NK-92 (cell line): ENCODE data around the gene ST6GALNAC6.

Experiments
- DNase-seq: peaks from one replicate; lab custom pipeline; 2025; ENCODE audit not compliant: unreplicated experiment; lab: John Stamatoyannopoulos, UW

Gene ST6GALNAC6

DNA sequence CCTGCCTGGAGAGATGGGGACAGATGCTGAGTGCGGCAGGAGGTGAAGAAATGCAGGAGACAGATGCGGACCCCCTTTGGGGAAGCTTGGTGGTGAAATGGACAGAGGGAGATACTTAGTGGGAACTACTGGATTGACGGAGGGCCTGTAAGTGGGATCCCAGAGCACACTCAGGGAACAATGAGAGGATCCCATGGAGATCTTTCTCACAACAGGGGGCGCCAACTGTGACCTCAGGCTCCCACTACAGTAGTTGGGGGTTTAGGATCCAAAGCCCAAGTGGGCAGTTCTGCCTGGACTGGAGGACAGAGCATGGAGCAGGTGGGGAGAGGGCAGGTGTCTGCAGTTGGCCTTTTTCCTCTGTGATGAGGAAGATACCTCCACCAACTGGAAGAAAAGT, 34.8 kb upstream of the ST6GALNAC6 start:
- no peak for DNase-seq

DNA sequence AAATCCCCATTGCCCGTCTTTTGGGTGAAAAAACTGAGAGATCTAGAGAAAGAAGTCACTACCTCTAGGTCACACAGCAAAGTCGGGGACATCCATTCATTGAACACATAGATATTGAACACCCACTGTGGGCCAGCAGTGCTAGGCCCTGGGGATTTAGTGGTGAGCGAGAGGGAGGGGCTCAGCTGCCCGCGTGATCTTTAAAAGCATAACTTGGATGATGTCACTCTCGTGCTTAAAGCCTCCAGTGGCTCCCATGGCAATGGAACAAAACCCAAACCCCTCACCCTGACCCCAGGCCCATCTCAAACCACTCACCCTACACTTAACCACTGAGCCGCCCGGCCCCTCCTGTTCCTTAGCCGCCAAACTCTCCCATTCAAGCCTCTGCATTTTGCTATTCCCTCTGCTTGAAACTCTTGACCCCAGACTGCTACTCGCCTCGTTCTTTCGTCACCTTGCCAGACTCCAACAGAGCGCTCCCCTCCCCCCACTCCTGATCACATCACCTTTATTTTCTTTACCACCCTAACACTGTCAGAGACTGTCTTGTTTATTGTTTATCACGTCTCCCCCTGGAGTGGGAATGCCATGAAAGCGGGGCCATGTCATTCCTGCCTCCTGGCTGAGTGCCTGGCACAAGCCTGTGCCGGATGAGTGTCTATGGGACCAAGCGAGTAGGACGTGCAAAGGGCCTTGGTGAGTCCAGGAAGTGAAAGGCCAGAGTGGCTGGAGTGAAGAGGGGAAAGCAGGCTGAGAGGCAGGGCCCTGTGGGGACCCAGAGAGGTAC, 31.9 kb upstream of the ST6GALNAC6 start:
- no peak for DNase-seq

DNA sequence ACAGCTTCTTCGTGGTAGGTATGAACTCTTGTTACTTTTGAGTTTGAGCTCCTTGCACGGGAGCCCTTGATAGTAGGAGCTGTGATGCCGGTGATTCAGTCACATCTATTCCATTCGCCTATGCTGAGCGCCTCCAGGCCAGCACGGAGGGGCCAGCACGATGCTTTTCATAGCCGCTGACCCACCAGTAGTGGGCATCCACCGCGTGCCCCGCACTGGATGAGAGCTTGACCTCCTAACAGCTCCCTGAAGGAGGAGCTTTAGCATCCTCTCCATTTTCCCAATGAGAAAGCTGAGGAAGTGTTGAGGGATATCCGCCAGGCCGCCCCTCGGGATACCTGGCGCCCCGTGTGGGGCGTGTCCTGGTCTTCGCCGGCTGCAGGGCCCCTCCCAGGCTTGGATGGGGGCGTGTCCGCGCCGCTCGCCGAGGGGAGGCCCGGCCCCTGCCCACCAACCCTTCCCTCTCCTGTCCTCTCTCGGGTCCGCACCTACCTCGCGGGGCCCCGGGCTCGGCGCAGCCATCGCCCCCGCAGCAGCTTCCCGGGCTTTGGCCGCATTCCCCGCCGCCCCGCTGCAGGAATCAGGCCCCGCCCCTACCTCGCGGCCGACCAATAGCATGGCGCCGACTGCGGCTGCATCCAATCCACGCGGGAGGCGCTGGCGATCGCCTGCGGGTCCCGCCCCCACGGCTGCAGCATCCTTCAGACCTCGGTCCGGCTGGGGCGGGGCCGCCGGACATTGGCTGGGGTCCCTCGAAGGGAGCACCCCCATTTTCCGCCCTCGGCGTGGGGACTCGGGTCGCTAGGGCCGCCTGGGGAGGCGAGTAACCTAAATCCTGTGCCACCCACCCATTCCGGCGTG, 31.1 kb upstream of the ST6GALNAC6 start, which contains the start of gene PIP5KL1:
PIP5KL1 (minus strand) TSS at position 547 of the 861 bp plus-strand sequence; CDS start at position 522, 25 bp downstream.
- no peak for DNase-seq

DNA sequence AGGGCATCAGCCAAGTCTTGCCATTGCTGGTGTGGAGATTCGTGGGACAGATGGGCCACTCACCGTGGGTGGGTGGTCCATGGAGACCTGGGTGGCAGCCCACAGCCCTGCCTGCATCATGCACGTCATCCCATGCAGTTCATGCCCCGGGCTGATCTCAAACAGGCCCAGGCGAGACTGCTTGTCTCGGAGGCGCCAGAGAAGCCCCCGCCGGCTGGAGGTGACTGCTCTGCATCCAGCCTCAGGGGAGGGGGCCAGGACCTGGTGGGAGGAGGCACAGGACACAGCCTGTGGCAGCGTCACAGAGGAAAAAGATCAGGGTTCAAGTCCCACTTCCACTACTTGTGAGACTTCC, 30.2 kb upstream of the ST6GALNAC6 start:
- no peak for DNase-seq

DNA sequence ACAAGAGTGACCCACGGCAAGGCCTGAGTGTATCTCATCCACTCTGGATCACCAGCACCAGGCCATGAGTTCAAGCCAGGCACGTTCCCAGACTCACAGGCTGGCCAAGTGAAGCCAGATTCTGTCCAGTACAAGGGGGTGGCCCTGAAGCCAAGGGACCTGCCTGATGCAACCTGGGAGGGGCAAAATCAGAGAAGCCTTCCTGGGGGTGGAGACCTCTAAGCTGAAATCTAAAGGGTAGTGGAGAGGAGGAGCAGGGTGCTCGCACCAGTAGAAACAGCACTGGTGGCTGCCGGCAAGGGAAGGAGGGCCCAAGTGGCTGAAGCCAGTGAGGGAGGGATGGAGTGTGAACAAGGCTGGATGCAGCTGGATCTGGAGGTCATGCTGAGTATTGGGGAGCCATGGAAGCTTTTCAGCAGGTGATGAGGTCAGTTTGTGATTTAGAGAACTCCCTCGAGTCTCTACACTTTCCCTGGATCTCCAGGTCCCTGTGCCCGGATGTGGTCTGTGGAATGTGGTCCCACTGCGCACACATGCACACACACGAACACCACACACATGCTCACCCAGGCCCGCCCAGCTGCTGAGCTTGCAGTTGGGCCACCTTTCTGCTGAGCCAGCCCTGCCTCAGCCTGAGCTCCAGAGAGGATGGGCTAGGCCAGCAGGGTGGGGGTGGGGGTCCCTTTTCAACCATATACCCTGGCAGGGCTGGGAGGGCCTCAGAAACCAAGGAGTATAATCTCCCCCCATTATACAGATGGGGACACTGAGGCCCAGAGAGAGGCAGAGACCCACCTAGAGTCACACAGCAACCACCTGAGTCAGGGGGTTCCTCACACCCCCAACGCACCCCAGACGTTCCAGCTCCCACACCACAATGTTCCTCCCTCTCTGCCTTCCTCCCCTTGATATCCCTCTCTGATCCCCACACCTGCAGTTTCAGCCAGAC, 29.5 kb upstream of the ST6GALNAC6 start:
- no peak for DNase-seq

DNA sequence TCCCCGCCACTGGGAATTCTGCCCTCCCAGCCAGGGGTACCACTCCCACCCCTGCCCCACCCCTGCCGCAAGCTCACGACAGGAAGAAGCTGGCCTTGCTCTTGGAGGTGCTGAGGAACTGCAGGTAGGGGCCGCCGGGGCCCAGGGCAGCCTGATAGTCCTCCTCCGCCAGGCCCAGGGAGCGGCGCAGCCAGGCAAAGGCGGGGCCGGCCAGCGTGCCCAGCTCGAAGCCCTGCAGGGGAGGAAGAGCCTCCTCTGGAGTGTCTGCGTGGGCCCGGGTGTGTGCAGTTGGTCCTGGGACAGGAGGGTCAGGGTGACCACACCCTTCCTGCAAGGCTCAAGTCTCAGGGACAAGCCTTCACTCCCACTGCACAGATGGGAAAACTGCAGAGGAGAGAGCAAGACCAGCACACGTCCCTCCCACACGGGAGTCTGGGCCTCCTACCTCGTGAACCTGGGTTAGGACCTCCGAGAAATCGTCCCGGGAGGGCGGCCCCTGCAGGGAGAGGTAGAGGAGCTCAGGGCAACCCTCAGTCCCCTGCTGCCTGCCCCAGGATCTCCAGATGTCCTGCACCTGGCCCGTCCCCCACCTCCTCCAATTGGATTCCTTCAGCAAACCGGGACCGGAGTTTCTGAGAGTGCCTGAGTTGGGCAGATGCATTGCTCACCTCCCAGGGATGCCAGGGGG, 28.7 kb upstream of the ST6GALNAC6 start:
- no peak for DNase-seq

DNA sequence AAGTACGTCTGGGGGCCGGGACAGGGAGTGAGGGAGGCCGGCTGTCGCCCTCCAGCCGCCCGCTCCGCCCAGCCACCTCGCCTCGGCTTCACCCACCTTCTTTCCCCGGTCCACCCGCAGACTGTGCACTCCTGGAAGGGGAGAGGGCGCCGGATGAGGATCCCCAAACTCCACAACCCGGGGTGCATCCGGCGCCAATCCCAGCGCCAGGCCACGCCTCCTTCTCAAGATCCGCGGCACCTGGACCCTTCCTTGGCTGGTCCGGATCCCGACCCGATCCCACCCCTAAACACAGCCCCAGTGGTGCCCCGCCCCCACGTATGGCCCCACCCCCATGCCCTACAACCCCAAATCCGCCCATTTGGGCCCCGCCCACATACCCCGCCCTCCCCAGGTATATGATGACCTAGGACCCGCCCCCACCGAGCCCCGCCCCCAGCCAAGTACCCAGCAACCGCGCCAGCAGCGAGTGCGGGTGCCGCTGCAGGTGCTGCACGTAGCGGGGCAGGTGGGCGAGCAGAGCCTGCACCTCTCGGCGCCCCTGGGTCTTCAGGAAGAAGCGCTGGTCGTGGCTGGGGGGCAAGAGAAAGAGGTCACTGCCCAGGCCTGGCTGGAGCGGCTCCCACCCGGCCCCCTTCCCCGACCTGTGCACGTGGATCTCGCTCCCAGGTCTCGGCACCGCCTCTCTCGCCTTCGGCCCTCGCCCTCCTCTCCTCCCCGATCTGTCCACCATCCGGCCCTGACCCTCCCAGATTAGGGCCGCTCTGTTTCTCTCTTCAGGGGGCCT, 28.0 kb upstream of the ST6GALNAC6 start:
- DNase-seq: no peak

DNA sequence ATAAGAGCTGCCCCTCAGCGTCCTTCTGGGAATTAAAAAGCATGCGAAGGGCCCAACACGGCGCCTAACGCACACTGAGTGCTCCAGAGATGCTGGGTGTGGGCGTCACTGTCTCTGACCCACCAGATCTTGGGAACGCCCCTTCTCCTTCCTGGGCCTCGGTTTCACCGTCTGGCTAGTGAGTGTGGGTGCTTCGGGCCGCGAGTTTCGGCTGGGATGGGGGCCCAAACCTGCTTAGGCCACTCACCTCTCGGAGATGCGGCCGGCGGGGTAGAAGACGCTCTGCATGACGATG, 27.4 kb upstream of the ST6GALNAC6 start:
- DNase-seq: no peak

DNA sequence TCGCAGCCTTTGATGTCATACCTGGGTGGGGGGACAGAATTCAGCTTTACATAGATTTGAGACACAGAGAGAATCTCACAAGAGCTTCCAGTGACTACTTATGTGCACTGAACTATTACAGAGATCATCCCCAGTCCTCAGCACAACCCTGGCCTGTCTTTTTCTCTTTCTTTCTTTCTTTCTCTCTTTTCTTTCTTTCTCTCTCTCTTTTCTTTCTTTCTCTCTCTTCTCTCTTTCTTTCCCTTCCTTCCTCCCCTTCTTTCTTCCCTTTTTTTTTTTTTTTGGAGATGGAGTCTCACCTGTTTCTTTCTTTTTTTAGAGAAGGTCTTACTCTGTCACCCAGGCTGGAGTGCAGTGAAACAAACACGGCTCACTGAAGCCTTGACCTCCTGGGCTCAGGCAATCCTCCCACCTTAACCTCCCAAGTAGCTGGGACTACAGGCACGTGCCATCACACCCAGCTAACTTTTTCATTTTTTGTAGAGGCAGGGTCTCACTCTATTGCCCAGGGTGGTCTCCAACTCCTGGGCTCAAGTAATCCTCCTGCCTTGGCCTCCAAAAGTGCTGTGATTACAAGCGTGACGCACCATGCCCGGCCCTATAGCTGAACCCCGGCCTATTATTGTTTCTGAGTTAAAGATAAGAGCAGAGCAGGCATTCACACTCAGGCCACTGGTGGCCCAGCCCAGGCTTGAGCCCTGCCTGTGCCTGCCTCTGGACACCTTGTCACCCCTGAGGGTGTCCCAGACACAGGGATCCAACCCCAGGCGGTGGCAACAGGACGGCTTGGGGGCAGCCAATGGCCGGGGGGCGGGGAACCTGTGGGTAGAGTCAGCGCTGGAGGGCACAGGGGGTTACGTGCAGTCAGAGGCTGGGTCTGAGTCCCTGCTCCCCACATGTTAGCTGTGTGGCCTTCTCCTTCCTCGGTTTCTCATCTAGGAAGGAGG, 26.8 kb upstream of the ST6GALNAC6 start:
- DNase-seq: no peak

DNA sequence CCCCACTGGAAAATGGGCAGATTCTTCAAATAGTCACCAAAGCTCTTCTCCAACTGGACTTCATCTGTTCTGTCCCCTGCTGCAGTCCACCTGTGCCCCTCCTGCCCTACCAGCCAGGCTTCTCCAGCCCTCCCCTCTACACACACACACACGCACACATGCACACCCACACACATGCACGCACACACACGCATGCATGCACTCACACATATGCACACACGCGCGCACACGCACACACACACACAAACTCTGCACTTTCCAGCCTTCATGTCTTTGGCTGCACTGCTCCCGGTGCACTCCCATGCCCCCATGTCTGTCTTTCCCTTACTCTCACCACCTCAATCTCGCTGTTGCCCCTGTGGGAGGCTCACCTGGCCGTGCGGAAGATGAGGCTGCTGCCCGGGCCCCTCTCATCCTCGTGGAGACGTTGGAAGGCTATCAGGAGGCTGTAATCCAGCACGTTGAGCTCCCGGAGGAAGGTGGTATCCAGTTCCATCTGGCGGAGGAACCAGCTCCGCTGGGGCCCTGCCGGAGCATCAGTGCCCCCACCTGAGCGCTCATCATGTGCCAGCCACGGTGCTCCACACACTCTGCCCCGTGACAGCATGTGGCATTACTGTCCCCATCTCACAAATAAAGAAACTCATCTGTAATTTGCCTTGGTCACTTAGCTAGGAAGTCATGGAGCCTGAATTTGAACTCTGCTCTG, 25.5 kb upstream of the ST6GALNAC6 start:
- no peak for DNase-seq

DNA sequence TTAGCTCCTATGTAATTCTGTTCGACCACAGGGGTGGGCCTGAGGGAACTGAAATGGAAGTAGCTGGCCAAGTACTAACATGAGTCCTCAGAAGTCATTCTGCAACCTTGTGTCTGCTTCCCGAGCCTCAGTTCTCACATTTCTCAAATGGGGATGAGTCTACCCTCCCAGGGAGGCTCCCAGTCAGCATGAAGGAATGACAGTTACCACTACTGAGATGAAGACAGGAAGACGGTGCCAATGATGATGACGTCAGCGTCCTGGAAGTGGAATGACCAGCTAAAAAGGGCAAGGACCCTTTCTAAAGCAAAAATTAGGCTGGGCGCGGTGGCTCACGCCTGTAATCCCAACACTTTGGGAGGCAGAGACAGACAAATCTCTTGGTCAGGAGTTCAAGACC, 24.4 kb upstream of the ST6GALNAC6 start:
- DNase-seq: no peak

DNA sequence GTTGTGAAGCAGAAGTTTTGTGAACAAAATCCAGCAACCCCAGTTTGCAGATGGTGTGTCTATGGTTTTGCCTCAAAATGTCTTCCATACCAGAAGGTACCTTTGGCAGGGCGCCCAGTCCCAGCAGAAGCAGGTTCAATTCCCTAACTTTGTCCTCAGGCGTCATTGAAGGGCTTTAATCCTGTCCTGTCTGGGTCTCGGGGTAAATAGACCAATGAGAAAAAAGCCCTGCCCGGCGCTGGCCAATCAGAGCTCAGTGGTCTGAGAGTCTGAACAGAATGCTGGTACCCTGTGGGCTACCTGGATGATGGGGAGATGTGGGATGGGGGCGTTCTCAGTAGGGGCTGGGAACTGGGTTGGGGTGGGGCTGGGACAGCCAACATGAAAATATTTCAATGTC, 23.6 kb upstream of the ST6GALNAC6 start:
- no peak for DNase-seq

DNA sequence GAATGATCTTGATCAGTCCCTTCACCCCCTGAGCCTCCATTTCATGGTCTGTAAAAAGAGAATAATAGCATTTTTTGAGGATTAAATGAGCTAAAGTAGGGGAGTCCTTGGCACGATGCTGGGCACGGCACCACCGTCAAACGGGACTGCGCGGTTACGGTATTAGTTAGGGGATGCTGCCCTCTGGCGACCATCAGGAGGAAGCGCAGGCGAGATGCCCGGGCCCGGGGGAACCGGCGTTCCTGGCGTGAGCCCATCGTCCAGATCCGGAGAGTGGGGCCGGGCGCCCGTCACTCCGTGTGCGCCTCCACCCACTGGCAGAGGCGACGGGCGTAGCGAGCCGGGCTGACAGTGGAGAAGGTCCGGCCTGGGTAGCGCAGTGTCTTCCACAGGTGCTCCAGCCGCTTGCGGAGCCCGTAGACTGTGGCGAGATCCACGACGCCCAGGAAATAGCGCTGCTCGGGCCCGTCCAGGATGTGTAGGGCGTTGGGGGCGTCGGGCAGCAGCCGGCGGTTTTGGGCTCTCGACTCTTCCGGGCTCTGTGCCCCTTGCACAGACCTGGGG, 22.2 kb upstream of the ST6GALNAC6 start:
- DNase-seq: no peak

DNA sequence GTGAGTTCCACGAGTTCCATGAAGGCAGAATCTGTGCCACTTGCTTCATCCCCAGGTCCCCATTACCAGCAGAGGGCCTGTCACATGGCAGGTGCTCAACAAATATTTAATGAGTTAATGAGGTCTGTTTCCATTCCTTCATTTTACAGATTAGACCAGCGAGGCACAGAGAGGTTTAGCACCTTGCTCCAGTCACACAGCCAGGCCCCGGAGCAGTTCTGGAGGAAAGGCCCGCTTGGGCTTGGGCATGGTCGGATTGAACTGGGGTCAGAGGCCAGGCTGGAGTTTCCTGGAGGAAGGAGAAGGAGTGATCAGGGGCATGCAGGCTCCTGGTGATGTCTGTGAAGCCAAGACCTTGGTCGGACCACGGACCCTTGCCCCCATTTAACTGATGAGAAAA, 21.4 kb upstream of the ST6GALNAC6 start:
- no peak for DNase-seq

DNA sequence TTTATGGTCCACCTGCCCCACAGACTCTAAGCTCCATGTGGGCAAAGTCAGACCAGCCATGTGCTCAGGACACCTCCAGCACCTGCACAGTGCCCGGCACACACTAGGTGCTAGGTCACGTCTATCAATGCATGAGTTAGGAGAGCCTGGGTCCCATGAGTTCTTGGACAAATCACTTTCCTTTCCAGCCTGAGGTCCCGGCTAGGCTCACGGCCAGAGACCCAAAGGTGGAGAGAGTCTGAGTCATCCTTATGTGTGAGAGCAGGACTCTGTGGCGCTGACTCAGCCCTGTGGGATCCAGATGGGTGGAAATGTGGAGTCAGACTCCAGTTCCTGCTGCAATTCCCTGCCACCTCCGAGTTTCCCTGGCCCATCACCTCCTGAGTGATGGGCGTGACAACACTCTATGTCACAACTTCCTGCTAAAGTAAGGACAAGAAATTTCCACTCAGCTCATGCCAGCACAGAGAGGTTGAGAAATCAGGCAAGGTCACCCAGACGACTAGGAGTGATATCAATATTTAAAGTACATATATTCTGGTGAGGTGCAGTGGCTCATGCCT, 19.9 kb upstream of the ST6GALNAC6 start:
- DNase-seq: no peak

DNA sequence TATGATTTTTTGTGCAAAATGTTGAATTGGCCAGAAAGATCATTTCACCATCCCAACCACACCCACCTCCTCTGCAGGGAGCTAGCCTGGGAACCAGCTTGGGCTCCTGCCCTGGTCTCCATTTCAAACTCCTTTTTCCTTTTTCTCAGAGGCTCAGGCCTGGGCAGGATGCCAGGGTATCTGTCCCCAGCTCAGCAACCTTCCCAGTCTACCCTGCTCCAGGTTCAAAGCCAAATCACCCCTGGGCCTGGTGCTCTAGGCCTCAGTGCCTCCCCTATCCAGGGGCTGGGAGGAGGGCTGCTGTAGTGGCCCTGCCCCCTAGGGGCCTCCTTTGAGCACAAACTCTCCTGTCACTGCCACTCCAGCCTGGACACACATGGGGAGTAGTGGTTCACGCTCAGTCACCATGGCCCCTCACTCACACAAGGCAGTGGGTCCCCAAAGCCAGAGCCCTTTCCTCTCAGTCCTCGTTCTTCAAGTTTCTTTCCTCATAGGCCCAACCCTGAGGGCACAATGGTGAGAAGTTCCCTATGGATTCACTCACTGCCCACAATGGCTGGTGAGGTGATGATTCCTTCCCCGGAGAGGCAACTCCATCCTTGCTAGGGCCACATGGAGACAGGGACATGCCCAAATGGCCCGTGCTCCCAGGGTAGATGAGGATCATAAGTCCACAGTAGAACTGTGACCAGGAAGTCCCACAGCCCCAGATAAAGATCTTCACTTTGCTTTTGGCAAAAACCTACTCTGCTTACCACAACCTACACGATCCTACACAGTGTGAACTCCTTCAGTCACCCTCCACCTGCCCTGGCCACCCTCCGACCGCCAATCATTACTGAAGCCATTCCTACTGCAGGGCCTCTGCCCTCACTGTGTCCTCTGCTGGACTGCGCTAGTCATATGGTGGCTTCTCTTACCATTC, 19.0 kb upstream of the ST6GALNAC6 start:
- no peak for DNase-seq

DNA sequence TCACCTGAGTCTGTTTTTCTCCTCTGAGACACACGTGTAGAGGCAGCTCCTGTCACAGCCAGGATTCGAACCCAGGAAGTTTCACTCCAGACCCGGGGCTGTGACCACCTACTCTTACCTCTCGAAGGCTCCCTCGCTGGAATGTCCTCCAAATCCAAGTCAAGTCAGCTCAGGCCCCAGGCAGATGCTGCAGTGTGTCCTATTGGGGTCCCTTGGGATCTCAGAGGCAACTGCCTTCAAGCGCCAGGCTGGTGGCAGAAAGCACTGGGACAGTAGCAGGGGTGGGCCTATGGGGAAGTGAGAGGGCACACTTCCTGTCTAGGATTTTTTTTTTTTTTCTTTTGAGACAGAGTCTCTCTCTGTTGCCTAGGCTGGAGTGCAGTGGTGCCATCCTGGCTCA, 18.2 kb upstream of the ST6GALNAC6 start:
- DNase-seq: no peak
